Astrocyte (in vitro differentiated cells and primary cell): ENCODE data around the gene PACSIN1. TPM values are rescaled to one million over a fixed set of nuclear protein-coding genes. Genes with fewer than 3 reads are reported as not detected.

Experiments
- DNase-seq: peaks from one replicate; pipeline ENCODE4 v3.0.0-alpha.2; 2010; ENCODE audit warnings: low read depth
- FAIRE-seq: peaks from 2 replicates; lab custom pipeline; 2011; peaks lifted over from hg19 to GRCh38; lab: Jason Lieb, UNC
- H2AFZ ChIP-seq: 2 replicates; pipeline ENCODE4 v1.6.0; 2012; ENCODE audit warnings: low read depth, low read length, inconsistent platforms
- H3K27ac ChIP-seq: 2 replicates; pipeline ENCODE4 v1.5.1; 2011; ENCODE audit warnings: low read depth, low read length, inconsistent platforms
- H3K27me3 ChIP-seq: 2 replicates; pipeline ENCODE4 v1.6.0; 2011; ENCODE audit warnings: low read length, inconsistent platforms; ENCODE audit not compliant: insufficient read depth
- H3K36me3 ChIP-seq: 2 replicates; pipeline ENCODE4 v1.5.1; 2011; ENCODE audit warnings: low read length, inconsistent platforms; ENCODE audit not compliant: insufficient read depth
- H3K4me1 ChIP-seq: 2 replicates; pipeline ENCODE4 v1.5.1; 2011; ENCODE audit warnings: low read length, inconsistent platforms; ENCODE audit not compliant: insufficient read depth
- H3K4me2 ChIP-seq: 2 replicates; pipeline ENCODE4 v1.6.0; 2012; ENCODE audit warnings: low read length, inconsistent platforms
- H3K4me3 ChIP-seq: 2 replicates; pipeline ENCODE4 v1.5.1; 2011; ENCODE audit warnings: low read depth, mild to moderate bottlenecking, low read length, inconsistent platforms; ENCODE audit not compliant: insufficient read depth
- H3K79me2 ChIP-seq: 2 replicates; pipeline ENCODE4 v1.6.0; 2012; ENCODE audit warnings: mild to moderate bottlenecking, low read length, inconsistent platforms; ENCODE audit not compliant: insufficient read depth
- H3K9ac ChIP-seq: 2 replicates; pipeline ENCODE4 v1.6.0; 2012; ENCODE audit warnings: mild to moderate bottlenecking, low read length, inconsistent platforms
- H3K9me3 ChIP-seq: 2 replicates; pipeline ENCODE4 v1.5.1; 2012; ENCODE audit warnings: low read depth, mild to moderate bottlenecking, low read length, inconsistent platforms; ENCODE audit not compliant: insufficient read depth
- H4K20me1 ChIP-seq: 2 replicates; pipeline ENCODE4 v1.6.0; 2012; ENCODE audit warnings: low read length, inconsistent platforms; ENCODE audit not compliant: insufficient read depth
- H3K27ac Mint-ChIP-seq: one replicate; pipeline ENCODE4 v1.8.0; 2021; ENCODE audit warnings: mild to moderate bottlenecking, mixed read lengths; ENCODE audit not compliant: unreplicated experiment
- H3K27me3 Mint-ChIP-seq: one replicate; pipeline ENCODE4 v1.8.0; 2021; ENCODE audit warnings: low read depth, mixed read lengths; ENCODE audit not compliant: unreplicated experiment
- H3K36me3 Mint-ChIP-seq: one replicate; pipeline ENCODE4 v1.8.0; 2021; ENCODE audit warnings: low read depth, mixed read lengths; ENCODE audit not compliant: unreplicated experiment
- H3K4me1 Mint-ChIP-seq: one replicate; pipeline ENCODE4 v1.8.0; 2021; ENCODE audit warnings: low read depth, mixed read lengths; ENCODE audit not compliant: unreplicated experiment
- H3K4me3 Mint-ChIP-seq: one replicate; pipeline ENCODE4 v1.8.0; 2021; ENCODE audit warnings: mild to moderate bottlenecking, moderate library complexity, mixed read lengths; ENCODE audit not compliant: unreplicated experiment
- H3K9me3 Mint-ChIP-seq: one replicate; pipeline ENCODE4 v1.8.0; 2021; ENCODE audit warnings: mild to moderate bottlenecking, mixed read lengths; ENCODE audit not compliant: unreplicated experiment
- EZH2 ChIP-seq: IDR thresholded peaks from 2 replicates; pipeline ENCODE4 v1.6.1; 2012; ENCODE audit warnings: mild to moderate bottlenecking, low read length, inconsistent platforms; ENCODE audit not compliant: insufficient read depth
- total RNA-seq: library from RNA; stranded (reverse); gene quantifications from 2 replicates; pipeline ENCODE4 v1.2.1, GENCODE V29; 2021
- TF ChIP-seq, protein P1 (sequence below): IDR thresholded peaks from 2 replicates; pipeline ENCODE4 v1.5.1; 2011; ENCODE audit warnings: low read depth, mild to moderate bottlenecking, inconsistent platforms, low read length, moderate library complexity; ENCODE audit not compliant: insufficient read depth

Gene PACSIN1
- total RNA-seq, 1 donor from 2014 or later: 0.32 TPM

- FAIRE-seq: no peak
- H2AFZ ChIP-seq: no peak overlapping the region
- H3K27ac ChIP-seq: no peak overlapping the region
- Mint-ChIP-seq H3K4me1 (no peaks in the 10 kb centered on the region), H3K27ac (no peak overlapping the region), H3K9me3 (peaks cover 9% of the 10 kb centered on the region), H3K36me3 (peaks cover 2% of the 10 kb centered on the region), H3K4me3 (no peak overlapping the region), H3K27me3 (peaks cover 38% of the 10 kb centered on the region)
- no peaks in the 10 kb centered on the region for H3K79me2 ChIP-seq
- peaks cover 5% of the 10 kb centered on the region for H3K27me3 ChIP-seq
- H3K9me3 ChIP-seq: no peaks in the 10 kb centered on the region
- H3K36me3 ChIP-seq: no peaks in the 10 kb centered on the region
- H3K4me2 ChIP-seq: no peak overlapping the region
- peaks cover 5% of the 10 kb centered on the region for H3K4me1 ChIP-seq
- no peak for DNase-seq
- no peaks in the 10 kb centered on the region for H4K20me1 ChIP-seq
- no peak overlapping the region for H3K9ac ChIP-seq
- no peak for TF ChIP-seq EZH2
- TF ChIP-seq, protein P1, sequence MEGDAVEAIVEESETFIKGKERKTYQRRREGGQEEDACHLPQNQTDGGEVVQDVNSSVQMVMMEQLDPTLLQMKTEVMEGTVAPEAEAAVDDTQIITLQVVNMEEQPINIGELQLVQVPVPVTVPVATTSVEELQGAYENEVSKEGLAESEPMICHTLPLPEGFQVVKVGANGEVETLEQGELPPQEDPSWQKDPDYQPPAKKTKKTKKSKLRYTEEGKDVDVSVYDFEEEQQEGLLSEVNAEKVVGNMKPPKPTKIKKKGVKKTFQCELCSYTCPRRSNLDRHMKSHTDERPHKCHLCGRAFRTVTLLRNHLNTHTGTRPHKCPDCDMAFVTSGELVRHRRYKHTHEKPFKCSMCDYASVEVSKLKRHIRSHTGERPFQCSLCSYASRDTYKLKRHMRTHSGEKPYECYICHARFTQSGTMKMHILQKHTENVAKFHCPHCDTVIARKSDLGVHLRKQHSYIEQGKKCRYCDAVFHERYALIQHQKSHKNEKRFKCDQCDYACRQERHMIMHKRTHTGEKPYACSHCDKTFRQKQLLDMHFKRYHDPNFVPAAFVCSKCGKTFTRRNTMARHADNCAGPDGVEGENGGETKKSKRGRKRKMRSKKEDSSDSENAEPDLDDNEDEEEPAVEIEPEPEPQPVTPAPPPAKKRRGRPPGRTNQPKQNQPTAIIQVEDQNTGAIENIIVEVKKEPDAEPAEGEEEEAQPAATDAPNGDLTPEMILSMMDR: no peak
- H3K4me3 ChIP-seq: no peak overlapping the region
Observed at GRCh38 chr6:34469499-34469898, 3.6 kb downstream of the PACSIN1 start.

DNA sequence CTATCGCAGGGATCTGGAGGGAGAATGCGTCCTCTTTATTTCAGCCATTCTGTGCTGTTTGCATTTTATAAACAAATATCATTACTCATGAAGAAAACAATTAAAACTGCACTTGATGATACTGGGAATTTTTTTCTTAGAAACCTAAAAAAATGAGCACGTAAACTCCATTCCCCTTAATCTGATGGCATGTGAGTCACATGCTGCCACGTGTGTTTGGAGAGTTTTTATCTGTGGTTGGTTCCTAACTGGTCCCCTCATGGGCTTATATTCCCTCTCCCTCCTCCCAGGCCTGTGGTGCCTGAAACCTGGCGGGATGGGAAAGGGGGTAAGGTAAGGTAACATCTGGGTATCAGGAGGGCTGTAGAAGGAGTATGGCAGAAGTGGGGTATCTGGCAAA, 6.5 kb downstream of the PACSIN1 start:
- no peak for DNase-seq
- H3K4me2 ChIP-seq: no peak overlapping the region
- H2AFZ ChIP-seq: no peak overlapping the region
- no peaks in the 10 kb centered on the region for H3K9me3 ChIP-seq
- TF ChIP-seq EZH2: no peak
- TF ChIP-seq, protein P1: no peak
- H3K27me3 ChIP-seq: no peaks in the 10 kb centered on the region
- H3K79me2 ChIP-seq: no peaks in the 10 kb centered on the region
- H3K9me3 Mint-ChIP-seq: peaks cover 13% of the 10 kb centered on the region
- peaks cover 2% of the 10 kb centered on the region for H3K36me3 Mint-ChIP-seq
- no peaks in the 10 kb centered on the region for H4K20me1 ChIP-seq
- no peak overlapping the region for H3K4me3 ChIP-seq
- no peaks in the 10 kb centered on the region for H3K4me1 ChIP-seq
- no peak overlapping the region for H3K4me3 Mint-ChIP-seq
- H3K36me3 ChIP-seq: no peaks in the 10 kb centered on the region
- no peak overlapping the region for H3K9ac ChIP-seq
- H3K4me1 Mint-ChIP-seq: no peaks in the 10 kb centered on the region
- FAIRE-seq: no peak
- peaks cover 23% of the 10 kb centered on the region for H3K27me3 Mint-ChIP-seq
- H3K27ac Mint-ChIP-seq: no peak overlapping the region
- H3K27ac ChIP-seq: no peak overlapping the region

- no peaks in the 10 kb centered on the region for H3K4me1 Mint-ChIP-seq
- FAIRE-seq (no peak), DNase-seq (no peak)
- Histone ChIP-seq H3K4me1 (no peaks in the 10 kb centered on the region), H3K27me3 (no peaks in the 10 kb centered on the region), H3K79me2 (no peaks in the 10 kb centered on the region), H3K36me3 (no peaks in the 10 kb centered on the region), H4K20me1 (no peaks in the 10 kb centered on the region), H3K4me2 (no peak overlapping the region), H3K9ac (no peak overlapping the region), H3K9me3 (no peaks in the 10 kb centered on the region), H2AFZ (no peak overlapping the region), H3K27ac (no peak overlapping the region), H3K4me3 (no peak overlapping the region)
- no peak overlapping the region for H3K4me3 Mint-ChIP-seq
- peaks cover 13% of the 10 kb centered on the region for H3K9me3 Mint-ChIP-seq
- no peak for TF ChIP-seq EZH2
- TF ChIP-seq, protein P1: no peak
- H3K27me3 Mint-ChIP-seq: peaks cover 14% of the 10 kb centered on the region
- H3K27ac Mint-ChIP-seq: no peak overlapping the region
- H3K36me3 Mint-ChIP-seq: peaks cover 2% of the 10 kb centered on the region
Observed at GRCh38 chr6:34473967-34474366, 8.1 kb downstream of the PACSIN1 start.
